Glomerular visceral epithelial cell (primary cell): Measurements from ENCODE around the gene DPM3.
"Not testable (repeated sequence)": the region's sequence is repeated elsewhere in the genome, so short reads cannot be mapped to it uniquely, and the experiment has no call there.

Source experiments
- DNase-seq: peaks from one replicate; pipeline ENCODE4 v3.0.0-alpha.2; 2016; ENCODE audit errors: extremely low spot score

Gene DPM3

DNA sequence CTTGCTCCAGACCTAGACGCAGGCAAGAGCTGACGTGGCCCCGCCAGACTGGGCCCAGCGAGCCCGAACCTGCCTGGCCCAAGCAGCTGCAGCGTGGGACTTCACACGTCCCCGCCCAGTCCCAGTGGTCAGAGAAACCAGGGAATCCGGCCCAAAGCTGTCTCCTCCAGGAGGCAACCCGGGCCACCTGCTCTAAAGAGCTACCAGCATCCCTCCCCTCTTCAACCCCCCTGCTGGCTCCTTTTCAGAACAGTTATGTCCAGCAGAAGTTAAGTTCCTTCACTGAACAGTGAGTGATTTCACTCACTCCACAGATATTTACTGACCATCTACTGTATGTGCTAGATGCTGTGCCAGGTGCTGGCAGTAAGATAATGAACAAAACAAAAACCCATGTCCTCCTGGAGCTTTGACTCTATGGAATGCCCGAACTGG is 14.8 kb downstream of the DPM3 start:
- DNase-seq, result no peak

DNA sequence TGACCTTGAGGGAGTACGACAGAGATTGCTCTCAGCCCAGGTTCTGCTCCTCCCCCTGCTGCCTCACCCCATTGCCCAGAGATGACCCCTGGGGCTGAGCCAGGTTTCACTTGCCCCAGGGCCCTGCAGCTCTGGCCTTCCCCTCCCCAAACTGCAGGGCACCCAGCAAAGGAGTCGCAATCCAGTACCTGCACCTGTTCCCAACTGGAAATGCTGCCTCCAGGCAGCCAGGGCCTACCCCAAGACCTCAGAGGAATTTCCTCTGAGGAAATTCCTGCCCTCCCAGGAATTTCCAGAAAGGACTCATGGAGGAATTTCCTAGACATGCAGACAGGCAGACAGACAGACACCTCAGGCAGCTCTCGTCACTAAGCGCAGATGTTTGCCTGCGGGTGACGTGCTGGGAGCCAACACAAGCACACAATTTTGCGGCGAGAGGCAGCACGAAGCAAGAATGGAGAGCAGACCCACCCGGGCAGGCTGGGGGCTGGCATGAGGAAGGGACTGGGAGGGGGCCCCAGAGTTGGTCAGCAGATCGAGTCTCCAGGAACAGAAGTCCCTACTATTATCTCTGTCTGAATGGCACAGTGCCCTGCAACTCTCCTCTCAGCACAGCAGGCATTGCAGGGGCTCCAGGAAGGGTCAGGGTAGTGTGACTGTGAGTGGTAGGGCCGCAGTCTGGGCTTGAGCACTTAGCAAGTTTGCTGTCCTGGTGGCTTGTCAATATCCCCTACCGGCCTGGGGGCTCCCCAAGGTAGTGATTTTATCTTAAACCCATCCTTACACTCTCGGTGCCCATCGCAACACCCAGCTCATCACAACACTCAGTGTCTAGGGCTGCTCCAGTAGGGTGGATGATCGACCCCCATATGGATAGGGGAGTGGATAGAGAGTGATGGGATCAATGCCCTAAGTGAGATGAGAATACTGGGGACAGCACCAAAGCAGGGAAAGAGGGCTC is 15.5 kb downstream of the DPM3 start:
- DNase-seq, result peak; percentile 77

DNA sequence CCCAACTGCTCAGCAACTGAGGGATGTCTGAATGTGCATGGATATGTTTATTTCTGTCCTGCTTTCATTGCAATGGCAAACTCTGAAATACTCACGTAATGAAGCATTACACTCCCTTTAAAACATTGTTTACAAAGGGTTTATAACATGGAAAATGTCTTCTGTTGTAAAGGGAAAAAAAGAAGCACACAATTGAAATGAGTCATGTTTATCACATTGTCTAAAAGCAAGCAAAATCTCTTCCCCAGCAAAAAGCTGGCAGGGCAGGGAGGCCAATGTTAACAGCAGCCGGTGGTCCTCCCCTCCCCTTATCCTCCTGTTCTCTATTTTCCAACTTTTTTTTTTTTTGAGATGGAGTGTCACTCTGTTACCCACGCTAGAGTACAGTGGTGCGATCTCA is 16.5 kb downstream of the DPM3 start:
- DNase-seq, result no peak

DNA sequence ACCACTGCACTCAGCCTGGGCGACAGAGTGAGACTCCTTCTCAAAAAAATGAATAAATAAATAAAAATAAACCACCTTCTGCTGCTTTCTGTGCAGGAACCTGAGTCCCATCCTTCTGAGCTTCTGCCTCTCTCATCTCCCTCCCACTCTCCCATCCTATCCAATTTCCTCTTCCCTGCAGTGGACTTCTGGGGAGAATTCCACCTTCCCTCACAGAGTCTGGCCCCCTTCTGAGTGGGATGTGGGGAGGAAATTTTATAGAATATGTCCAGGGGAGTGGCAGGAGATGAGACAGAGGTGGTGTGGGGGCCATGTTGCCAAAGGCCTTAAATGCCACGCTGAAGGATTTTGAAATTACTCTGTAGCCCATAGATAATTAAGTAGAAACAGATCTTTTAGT is 18.0 kb downstream of the DPM3 start:
- no peak for DNase-seq

DNA sequence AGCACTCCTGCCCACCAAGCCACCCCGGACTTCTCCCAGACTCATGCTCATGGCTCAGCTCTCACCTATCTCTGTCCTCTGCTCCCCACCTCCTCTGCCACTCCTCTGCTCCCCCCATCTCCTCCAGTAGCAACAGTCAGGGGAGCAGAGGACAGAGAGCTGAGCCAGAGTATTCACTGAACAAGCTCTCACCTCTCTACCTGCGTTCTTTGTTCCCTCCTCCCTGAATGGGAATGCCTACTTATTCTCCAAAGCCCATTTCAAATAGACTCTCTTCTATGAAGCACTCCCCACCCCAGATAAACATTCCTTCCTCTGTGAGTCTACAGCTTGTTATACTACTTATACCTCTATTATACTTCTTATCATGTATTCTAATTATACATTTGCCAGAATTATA is 19.1 kb downstream of the DPM3 start:
- no peak for DNase-seq

DNA sequence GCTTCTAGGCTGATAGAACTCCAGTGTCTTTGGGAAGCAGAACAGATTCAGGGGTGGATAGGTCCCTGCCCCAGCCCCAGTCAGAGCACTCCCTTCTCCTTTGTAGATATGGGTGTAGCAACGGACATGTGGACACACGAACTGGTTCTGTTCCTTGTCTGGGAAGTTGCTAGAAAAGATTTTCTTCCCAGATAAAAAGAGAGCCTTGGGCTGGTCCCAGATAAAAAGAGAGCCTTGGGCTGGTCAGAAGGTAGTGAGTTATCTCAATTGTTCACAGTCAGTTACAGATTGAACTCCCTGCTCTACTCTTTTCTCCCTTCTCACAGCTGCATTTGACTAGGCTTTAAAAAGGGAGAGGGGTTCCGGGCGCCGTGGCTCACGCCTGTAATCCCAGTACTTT is 20.1 kb downstream of the DPM3 start:
- no peak for DNase-seq

DNA sequence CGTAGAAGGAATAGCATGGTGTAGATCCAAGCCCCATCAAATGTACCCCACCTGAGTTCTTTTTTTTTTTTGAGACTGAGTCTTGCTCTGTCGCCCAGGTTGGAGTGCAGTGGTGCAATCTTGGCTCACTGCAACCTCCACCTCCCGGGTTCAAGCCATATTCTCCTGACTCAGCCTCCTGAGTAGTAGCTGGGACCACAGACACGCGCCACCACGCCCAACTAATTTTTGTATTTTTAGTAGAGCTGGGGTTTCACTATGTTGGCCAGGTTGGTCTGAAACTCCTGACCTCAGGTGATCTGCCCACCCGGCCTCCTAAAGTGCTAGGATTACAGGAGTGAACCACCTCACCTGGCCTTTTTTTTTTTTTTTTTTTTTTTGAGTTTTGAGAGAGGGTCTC is 22.2 kb downstream of the DPM3 start:
- not testable (repeated sequence) for DNase-seq

DNA sequence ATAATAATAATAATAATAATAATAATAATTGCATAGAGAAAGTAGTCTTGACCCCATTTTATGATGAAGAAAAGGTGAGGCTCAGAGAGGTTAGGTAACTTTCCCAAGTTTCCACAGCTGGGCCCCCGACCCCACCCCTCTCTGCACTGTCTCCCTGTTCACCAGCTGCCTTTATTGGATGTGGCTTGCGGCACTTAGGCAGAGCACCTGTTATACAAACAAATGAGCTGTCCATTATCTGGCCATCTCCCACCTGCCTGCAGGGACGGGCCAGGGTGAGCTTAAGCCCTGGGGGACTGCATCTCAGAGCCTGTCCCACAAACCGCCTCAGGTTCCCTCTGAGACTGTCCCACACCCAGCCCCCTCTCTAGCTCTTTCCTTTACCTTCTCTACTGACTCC is 22.7 kb downstream of the DPM3 start:
- DNase-seq, result no peak

DNA sequence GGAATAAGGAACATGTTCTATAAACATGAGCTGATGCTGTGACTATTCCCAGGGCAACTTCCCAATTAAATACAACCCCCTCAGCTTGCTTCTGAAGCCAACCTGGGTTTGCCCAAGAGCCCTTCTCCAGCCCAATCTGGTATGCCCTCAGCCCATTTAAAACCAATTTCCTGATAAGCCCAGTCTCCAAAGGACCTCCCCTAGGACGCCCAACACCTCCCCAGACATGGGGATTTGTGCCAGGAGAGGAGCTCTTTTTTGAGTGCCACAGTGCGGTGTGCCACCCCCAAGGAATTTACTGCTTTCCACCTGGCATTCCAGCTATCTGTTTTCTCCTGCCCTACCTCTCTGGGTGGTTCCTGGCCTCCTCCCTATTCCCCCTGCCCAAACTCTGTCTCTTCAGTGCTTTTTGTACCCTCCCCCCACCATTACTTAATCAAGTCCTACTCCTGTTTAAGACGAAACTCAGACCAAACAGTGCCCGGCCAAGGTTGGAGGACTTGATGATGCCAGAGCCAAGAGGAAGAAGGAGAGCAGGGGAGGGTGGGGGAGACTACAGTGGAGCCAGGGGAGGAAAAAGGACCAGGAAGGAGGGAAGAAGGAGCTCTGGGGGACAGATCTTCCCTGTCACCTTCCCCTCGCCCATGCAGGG is 24.1 kb downstream of the DPM3 start:
- DNase-seq, result no peak

DNA sequence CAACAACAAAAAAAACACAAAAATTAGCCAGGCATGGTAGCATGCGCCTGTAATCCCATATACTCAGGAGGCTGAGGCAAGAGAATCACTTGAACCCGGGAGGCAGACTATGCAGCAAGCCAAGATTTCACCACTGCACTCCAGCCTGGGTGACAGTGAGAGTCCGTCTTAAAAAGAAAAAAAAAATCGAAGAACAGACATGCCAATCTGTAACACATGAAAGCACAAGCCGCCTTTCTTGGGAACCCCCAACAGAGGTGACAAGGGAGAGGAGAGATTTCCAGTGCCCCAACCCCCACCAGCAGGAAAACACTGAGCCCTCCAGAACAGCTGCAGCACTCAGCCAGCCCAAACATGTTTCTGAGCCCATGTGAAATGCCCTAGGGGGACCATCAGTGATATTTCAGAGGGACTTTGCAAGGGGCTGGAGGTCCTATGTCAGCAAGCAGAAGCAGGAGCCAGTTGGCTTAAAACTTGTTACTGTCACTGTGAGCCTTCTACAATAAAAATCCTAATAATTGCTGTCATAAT is 26.8 kb downstream of the DPM3 start:
- DNase-seq, result no peak

DNA sequence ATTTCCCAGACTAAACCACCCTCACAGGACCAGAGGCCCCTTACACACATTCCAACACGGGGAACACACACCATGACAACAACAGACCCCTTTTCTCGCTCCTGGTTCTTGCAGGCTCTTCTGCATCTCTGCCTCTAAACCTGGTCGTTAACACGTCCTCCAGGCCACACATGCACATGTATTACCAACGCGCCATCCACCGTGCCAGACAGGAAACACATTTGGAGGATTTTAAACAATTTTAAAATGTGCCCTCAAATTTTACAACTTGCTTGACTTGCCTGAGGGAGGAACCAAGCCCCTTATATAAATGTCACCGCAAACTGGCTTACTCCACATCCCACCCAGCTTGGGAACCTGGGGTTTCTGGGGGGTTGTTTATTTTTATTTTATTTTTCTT is 29.5 kb downstream of the DPM3 start:
- DNase-seq, result no peak

DNA sequence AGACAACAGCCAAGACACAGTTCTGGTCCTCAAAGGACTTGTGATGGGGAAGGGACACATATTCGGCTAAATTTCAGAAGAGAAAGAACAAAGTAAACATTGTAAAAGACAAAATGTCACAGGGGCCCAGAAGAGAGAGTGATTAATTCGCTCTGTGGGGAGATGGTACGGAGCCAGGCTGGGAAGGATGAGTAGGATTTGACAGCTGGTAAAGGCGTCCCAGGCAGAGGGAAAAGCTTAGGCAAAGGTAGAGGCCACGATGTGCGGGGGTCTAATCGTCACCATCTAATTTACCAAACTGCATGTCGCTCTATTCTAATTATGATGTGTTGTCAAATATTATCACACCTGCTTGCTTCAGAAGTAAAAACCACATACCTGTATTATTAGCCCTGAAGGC is 29.9 kb downstream of the DPM3 start:
- DNase-seq, result no peak

DNA sequence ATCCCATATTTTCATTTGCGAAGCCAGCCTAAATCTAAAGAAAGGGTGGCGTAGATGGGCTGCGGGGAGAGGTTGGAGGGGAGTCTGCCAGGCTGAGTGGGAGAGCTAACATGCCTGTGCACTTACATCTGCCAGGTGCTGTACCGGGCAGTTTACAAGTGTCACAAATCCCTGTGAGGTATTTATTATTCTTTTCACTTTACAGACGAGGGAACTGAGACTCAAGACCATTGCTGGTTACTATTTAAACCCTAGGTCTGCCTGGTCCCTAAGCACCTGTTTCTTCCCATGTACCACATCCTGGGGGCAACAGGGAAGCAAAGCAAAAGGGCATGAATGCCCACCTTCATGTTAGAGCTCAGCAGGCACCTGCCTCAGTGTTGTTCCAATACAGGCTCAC is 32.0 kb downstream of the DPM3 start:
- no peak for DNase-seq

DNA sequence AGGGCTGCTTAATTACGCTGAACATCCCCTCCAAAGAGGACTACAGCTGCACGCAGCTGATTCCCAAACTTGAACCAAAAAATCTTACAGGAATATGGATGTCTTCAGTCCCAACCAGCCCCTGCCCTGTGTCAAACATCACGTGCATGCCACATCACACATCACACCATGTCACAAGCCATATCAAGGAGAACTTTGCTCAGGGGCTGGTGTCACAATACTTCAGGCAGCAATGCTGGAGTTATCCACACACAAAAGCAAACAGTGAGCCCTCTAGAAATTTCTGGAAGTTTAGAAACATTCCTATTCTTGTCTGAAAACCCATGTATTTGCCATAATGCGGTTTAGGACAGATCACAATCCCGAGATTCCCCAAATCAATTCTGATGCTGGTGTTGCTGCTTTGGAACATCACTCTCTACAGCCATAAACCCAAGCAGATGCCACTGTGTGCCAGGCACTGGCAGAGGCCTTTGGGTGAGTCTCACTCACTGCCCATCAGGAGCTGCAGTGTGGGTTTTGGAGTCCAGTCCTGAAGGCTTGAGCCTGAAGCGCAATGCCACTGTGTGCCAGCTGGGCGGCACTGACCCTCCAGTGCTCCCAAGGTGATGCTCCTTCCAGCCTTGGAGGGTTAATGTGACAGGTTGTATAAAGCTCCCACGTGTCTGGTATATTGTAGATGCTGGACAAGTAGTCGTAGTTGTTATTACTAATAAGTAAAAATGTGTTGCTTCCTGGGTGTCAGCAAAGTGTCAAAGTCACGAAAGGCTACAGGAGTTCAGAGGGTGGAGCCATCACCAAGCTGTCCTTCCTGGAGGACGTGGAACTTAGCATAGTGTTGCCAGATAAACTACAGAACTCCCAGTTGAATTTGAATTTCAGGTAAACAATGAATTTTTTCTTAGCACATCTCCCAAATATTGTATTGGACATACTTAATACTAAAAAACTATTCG is 32.7 kb downstream of the DPM3 start:
- DNase-seq, result no peak

DNA sequence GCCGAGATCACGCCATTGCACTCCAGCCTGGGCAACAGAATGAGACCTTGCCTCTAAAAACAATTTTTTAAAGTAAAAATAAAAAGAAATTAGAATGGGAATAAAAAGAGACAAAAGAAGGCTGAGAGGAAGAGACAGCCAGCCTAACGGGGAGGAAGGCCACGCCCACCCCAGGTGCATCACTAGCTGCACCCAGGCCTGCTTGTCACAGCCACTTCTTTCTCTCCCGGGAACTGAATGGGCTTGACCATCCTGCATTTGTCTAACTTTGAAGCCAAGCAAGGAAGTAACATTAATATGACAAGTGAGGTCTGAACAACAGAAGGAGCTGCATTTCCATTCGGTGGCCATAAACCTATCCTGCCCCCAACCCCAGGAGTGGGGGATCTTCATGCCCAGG is 33.5 kb downstream of the DPM3 start:
- DNase-seq, result no peak

DNA sequence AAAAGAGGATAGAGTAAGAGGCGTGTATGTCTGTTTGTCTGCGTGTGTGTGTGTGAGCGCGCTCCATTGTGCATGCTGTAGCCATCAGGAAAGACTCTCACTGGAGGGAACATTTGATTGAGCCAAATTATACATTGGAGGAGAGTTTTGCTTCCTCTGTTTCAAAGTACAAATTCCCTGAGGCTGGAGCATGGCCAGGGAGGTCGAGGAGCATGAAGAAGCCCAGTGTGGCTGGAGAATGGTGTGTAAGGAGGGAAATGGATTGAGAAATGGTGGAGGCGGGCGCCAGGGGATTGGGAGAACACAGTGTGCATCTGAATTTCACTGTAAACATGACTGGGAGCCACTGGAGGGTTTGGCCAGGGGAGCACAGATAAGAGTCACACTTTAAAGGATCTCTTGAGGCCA is 34.7 kb downstream of the DPM3 start:
- no peak for DNase-seq

DNA sequence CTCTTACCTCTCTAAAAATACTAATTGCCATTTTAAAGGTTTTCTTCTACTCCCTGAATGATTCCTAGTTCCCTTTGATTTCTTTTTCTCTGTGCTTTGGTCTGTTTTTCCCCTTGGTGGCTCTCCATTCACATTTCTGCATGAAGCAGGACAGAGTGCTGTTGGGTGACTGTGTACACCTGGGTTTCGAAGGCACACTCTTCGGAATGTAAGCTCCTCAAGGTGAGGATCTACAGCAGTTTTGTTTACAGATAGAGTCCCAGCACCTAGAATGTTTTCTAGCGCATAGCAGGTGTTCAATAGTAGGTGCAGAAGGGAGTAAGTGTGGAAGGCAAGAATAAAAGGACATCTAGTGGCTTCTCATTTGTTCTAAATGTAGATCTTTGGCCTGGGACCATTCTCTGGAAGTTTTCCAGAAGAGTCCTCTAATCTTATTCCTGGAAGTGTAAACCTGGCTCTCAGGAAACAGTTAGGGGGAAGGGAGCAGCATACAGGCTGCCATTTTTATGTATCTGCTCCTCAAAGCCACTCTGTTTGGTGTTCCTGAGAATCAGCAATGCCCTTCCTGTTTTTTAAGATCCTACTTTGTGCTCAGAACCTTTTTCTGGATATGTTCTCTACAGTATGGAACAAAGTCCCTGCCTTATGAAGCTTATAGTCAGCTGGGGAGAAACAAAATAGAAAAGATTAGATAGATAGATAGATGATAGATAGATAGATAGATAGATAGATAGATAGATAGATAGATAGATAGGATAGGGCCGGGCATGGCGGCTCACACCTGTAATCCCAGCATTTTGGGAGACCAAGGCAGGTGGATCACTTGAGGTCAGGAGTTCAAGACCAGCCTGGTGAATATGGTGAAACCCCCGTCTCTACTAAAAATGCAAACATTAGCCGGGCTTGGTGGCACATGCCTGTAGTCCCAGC is 35.5 kb downstream of the DPM3 start:
- DNase-seq, result no peak

DNA sequence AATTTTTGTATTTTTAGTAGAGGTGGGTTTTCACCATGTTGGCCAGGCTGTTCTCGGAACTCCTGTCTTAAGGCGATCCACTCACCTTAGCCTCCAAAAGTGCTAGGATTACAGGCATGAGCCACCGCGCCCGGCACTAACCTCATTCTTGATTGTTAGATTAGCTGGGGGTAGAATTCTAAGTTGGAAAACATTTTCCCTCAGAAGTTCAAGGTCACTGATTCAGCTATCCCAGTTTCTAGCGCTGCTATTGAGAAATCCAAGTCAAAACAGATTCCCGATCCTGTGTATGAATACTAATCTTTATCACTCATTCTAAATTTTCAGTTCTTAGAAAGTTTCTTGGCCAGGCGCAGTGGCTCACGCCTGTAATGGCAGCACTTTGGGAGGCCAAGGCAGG is 37.0 kb downstream of the DPM3 start:
- no peak for DNase-seq

DNA sequence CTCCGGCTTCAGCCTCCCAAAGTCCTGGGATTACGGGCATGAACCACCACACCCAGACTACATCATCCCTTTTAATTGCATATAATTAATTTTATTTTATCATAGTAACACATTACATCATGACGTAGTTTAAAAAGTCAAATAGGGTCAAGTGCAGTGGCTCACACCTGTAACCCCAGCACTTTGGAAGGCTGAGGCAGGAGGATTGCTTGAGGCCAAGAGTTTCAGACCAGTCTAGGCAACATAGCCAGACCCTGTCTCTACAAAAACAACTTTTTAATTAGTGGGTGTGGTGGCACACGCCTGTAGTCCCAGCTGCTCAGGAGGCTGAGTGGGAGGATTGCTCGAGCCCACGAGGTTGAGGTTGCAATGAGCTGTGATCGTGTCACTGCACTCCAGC is 41.0 kb downstream of the DPM3 start:
- DNase-seq, result no peak

DNA sequence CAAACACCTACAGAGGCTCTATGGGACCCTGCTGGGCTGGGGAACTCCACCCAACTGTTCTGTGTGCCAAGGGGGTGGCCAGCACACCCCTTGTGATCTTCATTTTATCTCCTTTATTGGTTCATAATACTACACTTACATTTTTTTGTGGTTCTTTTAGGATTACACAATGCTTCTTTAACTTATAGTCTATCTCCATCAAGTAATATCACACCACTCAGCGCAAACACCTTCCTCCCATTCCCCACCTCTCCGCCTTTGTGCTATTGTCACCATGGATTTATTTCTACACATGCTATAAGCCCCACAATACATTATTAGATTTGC is 45.7 kb downstream of the DPM3 start:
- DNase-seq, result no peak
